Fibroblast of villous mesenchyme (primary cell): Measurements from ENCODE around the gene PPM1J. TPM values are rescaled to one million over a fixed set of nuclear protein-coding genes. Genes with fewer than 3 reads are reported as not detected.

ENCODE experiments used
- DNase-seq: peaks from one replicate; pipeline ENCODE4 v3.0.0-alpha.2; 2010; ENCODE audit warnings: low read depth
- H3K4me3 ChIP-seq: 2 replicates; pipeline ENCODE4 v1.5.1; 2011; ENCODE audit warnings: low read depth, mild to moderate bottlenecking, low read length
- CTCF ChIP-seq: IDR thresholded peaks from 2 replicates; pipeline ENCODE4 v1.5.1; 2012; ENCODE audit warnings: low read depth, mild to moderate bottlenecking, low read length; ENCODE audit not compliant: insufficient read depth
- total RNA-seq: library from RNA; depleted of rRNA; stranded (reverse); fragments of >200 nt; gene quantifications from 2 replicates; pipeline ENCODE4 v1.2.3, GENCODE V29; 2012

Gene PPM1J
- total RNA-seq, 1 donor: 0.43 TPM

- H3K4me3 ChIP-seq: peak within 1 kb of the TSS; percentile 82
- no peak for TF ChIP-seq CTCF
- DNase-seq: peak; percentile 83
These were observed 40.6 kb downstream of the PPM1J start, which contains the start of gene MOV10 for GRCh38 chr1:112674440-112674985. MOV10 (plus strand) TSS chr1:112674659; CDS start chr1:112674913, 254 bp downstream.

- H3K4me3 ChIP-seq: peak overlapping the region; percentile 82
- peak; percentile 75 for DNase-seq
- TF ChIP-seq CTCF: peak; percentile 60
These were observed 41.3 kb downstream of the PPM1J start for GRCh38 chr1:112673592-112674439.

- no peak for TF ChIP-seq CTCF
- H3K4me3 ChIP-seq: no peak overlapping the region
- DNase-seq: no peak
These were observed 42.3 kb downstream of the PPM1J start for GRCh38 chr1:112672842-112673241.

GRCh38 chr1:112672009-112672408, 43.1 kb downstream of the PPM1J start:
- no peak for TF ChIP-seq CTCF
- no peak for DNase-seq
- H3K4me3 ChIP-seq: no peak overlapping the region

- no peak for TF ChIP-seq CTCF
- no peak for DNase-seq
- no peak overlapping the region for H3K4me3 ChIP-seq
These were observed 48.2 kb downstream of the PPM1J start for GRCh38 chr1:112666946-112667345.

- TF ChIP-seq CTCF: no peak
- DNase-seq: no peak
- no peak overlapping the region for H3K4me3 ChIP-seq
These were observed 49.3 kb downstream of the PPM1J start for GRCh38 chr1:112665857-112666256.

Other genes starting within 250 kb of the PPM1J start
- gene WNT2B, start 206.4 kb downstream of the PPM1J start, total RNA-seq: 2.6 TPM in 2 replicates
- gene ST7L, start 96.2 kb downstream of the PPM1J start, total RNA-seq: 17.4 and 29.8 TPM in 2 replicates
- 180 and 299 TPM in 2 replicates for gene CAPZA1, start 95.5 kb downstream of the PPM1J start, total RNA-seq
- gene MOV10, start 40.7 kb downstream of the PPM1J start, total RNA-seq: 56.7 and 63.5 TPM in 2 replicates
- gene RHOC, start 8.2 kb downstream of the PPM1J start, total RNA-seq: 379 and 483 TPM in 2 replicates
- gene SLC16A1, start 240.9 kb upstream of the PPM1J start, total RNA-seq: 71.8 and 129 TPM in 2 replicates